22Rv1 (cell line): ENCODE results near the gene RASSF7.

Experiments used
- H3K27ac ChIP-seq: fragments of 450-650 bp; 2 replicates; pipeline ENCODE4 v1.5.1; 2017
- ZFX ChIP-seq: fragments of 450-650 bp; IDR thresholded peaks from 2 replicates; pipeline ENCODE4 v1.6.1; 2017; ENCODE audit warnings: antibody characterized with exemption, borderline replicate concordance
- TF ChIP-seq, protein P1 (sequence below): fragments of 450-650 bp; IDR thresholded peaks from 2 replicates; pipeline ENCODE4 v1.5.1; 2017; ENCODE audit warnings: mild to moderate bottlenecking

Gene RASSF7

DNA sequence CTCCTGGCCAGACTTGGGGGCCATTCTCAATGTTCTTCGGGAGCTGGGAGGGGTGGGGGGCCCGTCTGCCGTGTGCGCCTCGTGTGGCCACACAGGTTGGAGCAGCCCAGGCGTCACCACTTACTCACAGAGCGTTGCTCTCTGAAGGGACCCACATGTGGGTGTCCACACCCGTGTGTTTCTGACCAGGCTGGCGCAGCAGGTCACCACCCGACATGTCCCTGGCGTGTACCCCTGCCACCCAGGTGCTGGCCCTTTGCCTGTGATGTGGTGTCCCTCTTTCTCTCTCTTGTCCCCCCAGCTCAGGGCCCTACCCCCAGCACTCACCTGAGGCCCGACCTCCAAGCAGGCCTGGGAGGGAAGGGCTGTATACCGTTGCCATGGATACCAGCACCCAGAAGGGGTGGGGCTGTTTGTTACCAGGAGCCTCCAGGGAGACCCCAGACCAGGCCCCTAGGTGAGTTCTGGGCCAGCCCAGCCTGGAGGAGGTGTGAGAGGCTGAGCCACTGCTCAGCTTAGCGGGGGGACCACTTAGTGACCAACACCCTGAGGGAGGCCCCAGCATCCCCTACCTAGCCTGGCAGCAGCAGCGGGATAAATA is 1.6 kb upstream of the RASSF7 start:
- no peak for TF ChIP-seq ZFX
- TF ChIP-seq, protein P1, sequence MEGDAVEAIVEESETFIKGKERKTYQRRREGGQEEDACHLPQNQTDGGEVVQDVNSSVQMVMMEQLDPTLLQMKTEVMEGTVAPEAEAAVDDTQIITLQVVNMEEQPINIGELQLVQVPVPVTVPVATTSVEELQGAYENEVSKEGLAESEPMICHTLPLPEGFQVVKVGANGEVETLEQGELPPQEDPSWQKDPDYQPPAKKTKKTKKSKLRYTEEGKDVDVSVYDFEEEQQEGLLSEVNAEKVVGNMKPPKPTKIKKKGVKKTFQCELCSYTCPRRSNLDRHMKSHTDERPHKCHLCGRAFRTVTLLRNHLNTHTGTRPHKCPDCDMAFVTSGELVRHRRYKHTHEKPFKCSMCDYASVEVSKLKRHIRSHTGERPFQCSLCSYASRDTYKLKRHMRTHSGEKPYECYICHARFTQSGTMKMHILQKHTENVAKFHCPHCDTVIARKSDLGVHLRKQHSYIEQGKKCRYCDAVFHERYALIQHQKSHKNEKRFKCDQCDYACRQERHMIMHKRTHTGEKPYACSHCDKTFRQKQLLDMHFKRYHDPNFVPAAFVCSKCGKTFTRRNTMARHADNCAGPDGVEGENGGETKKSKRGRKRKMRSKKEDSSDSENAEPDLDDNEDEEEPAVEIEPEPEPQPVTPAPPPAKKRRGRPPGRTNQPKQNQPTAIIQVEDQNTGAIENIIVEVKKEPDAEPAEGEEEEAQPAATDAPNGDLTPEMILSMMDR, result 0 out of 2 replicates have a peak, but pooled peaks have one; percentile 13
- H3K27ac ChIP-seq, result peak overlapping the region; percentile 98

DNA sequence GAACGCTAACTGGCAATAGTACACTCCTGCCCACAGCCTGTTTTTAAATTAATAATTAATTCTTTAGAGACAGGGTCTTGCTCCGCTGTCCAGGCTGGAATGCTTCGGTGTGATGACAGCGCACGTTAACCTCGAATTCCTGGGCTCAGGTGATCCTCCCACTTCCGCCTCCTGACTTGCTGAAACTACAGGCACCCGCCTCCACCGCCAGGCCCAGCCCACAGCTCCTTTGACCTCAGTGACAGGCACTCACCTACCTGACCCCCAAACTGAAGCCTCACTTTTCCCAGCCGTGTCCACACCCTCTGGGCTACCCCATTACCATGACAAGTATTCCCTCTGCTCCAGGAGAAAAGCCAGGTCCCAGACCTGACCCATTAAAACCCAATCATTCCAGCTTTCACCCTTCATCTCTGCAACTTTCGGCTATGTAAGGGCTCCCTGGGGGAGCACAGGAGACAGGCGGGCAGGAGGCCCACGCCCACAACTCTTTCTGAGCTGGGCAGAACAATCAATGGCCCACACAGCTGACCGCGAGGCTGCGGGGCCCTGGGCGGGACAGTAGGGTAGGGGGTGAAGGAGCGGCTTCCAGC is 962 bp upstream of the RASSF7 start:
- H3K27ac ChIP-seq, result peak overlapping the region; percentile 98
- TF ChIP-seq, protein P1, result no peak
- TF ChIP-seq ZFX, result no peak

DNA sequence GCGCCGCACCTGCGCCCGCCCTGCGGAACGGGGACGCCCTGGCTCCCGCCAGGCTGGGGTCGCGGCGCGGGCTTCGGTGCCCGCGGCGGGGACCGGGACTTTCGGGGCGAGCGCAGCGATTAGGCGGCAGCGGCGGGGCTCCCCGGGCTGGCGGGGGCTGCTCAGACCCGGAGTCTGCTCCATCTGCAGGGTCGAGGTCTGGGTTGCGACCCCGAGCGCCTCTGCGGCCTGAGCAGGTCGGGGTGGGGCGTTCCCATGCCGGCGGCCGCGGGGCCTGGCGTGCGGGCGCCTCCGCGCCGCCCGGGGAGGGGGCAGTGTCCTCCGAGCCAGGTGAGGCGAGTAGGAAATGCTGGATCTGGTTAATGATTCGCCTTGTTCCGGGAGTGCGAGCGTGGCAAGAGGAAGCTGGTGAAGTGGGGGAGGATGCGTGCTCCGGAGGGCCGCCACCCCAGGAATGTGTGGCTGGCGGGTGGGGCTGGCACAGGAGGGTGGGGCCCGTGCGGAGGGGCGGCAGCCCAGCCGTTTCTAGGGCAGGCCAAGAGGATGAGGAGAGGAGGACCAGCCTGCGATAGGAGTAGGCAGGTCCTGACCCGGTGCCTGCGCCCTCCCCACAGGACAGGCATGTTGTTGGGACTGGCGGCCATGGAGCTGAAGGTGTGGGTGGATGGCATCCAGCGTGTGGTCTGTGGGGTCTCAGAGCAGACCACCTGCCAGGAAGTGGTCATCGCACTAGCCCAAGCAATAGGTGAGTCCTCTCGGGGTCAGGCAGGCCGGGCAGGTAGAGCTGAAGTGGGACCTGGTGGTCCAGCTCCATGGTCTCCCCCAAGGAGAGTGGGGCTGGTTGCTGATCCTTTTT is 606 bp downstream of the RASSF7 start:
- TF ChIP-seq ZFX, result no peak
- TF ChIP-seq, protein P1, result no peak
- peak overlapping the region; percentile 98 for H3K27ac ChIP-seq

DNA sequence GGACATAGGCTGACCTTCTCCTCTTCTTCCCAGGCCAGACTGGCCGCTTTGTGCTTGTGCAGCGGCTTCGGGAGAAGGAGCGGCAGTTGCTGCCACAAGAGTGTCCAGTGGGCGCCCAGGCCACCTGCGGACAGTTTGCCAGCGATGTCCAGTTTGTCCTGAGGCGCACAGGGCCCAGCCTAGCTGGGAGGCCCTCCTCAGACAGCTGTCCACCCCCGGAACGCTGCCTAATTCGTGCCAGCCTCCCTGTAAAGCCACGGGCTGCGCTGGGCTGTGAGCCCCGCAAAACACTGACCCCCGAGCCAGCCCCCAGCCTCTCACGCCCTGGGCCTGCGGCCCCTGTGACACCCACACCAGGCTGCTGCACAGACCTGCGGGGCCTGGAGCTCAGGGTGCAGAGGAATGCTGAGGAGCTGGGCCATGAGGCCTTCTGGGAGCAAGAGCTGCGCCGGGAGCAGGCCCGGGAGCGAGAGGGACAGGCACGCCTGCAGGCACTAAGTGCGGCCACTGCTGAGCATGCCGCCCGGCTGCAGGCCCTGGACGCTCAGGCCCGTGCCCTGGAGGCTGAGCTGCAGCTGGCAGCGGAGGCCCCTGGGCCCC is 1.4 kb downstream of the RASSF7 start:
- TF ChIP-seq ZFX, result no peak
- TF ChIP-seq, protein P1, result no peak
- H3K27ac ChIP-seq, result peak overlapping the region; percentile 98

DNA sequence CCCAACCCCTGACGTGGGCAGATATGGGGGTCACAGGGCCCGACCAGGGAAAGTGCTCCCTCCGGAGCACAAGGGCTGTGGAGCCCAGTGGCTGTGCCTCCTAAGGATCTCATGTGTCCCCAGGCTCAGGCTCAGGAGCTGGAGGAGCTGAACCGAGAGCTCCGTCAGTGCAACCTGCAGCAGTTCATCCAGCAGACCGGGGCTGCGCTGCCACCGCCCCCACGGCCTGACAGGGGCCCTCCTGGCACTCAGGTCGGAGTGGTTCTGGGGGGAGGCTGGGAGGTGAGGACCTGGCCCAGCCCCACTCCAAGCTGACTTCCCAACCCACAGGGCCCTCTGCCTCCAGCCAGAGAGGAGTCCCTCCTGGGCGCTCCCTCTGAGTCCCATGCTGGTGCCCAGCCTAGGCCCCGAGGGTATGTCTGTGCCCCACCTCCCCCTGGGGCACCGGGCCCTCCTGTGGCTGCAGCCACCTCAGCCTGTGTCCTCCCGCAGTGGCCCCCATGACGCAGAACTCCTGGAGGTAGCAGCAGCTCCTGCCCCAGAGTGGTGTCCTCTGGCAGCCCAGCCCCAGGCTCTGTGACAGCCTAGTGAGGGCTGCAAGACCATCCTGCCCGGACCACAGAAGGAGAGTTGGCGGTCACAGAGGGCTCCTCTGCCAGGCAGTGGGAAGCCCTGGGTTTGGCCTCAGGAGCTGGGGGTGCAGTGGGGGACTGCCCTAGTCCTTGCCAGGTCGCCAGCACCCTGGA is 2.5 kb downstream of the RASSF7 start:
- H3K27ac ChIP-seq, result peak overlapping the region; percentile 98
- TF ChIP-seq, protein P1, result no peak
- no peak for TF ChIP-seq ZFX

DNA sequence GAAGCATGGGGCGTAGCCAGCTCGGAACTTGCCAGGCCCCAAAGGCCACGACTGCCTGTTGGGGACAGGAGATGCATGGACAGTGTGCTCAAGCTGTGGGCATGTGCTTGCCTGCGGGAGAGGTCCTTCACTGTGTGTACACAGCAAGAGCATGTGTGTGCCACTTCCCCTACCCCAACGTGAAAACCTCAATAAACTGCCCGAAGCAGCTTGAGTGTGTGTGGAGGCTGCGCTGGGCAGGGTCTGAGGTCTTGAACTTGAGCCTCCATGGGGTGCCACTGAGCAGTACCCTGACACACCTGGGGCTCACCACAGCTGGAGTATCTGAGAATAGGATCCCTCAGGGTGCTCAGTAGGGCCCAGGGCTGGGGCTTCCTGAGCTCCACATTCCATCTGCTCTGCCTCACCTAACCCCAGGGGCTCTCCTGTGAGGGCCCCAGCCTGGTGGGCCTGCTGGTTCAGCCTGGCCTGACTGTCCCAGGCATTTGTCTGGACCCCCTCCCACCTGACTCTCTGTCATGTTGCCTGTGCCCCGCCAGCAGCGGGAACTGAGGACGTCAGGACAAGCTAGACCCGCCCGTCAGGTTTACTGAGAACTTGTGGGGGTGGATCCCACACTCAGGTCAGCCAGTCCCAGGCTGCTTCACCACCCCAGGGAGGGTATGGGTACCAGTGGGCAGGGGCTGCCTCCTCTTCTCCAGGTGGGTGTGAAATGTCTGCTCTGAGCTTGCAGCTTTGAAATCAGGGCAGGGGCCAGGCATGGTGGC is 3.2 kb downstream of the RASSF7 start:
- TF ChIP-seq, protein P1, result no peak
- no peak for TF ChIP-seq ZFX
- peak overlapping the region; percentile 98 for H3K27ac ChIP-seq
